ENCODE measurements around the gene TGFB2. TPM values are rescaled to one million over a fixed set of nuclear protein-coding genes. Genes with fewer than 3 reads are reported as not detected.

Gene TGFB2
- polyA plus RNA-seq, 1 donor from 2014 or later: 0.10 TPM

DNA sequence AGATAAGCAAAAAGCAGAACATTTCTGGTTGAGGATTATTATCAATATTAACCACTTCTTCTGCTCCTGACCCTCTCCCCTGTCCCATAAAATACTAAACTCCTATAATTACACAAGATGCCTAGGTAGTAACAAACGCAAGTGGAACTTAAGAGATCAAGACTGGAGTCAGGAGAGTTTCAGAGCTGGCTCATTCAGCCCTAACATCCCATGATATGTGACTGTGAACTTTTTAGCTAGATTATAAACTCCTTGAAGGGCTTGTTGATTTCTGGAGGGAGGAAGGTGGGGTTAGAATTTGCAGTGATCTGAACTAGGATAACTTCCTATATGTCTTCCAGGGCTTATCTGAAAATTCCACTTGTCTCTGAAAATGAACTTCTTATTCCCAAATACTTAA, 130.6 kb downstream of the TGFB2 start:
- no peaks in the 10 kb centered on the region for H3F3A ChIP-seq (ENCODE audit: insufficient read depth, low read length, poor library complexity, severe bottlenecking)
- no peak overlapping the region for H3K4me3 ChIP-seq (ENCODE audit: low read length)
- no peak overlapping the region for H2AFZ ChIP-seq (ENCODE audit: low read depth, low read length)
- no peaks in the 10 kb centered on the region for H3K27me3 ChIP-seq (ENCODE audit: insufficient read depth, low read depth, low read length)
- H3K9me2 ChIP-seq (ENCODE audit: insufficient read depth, low read length): no peaks in the 10 kb centered on the region
- no peak overlapping the region for H3K27ac ChIP-seq (ENCODE audit: low read length)
- no peak overlapping the region for H3K9ac ChIP-seq (ENCODE audit: low read length)
- no peaks in the 10 kb centered on the region for H3K36me3 ChIP-seq (ENCODE audit: insufficient read depth, low read length)
- TF ChIP-seq TAF1 (IDR thresholded peaks at IDR 0.05; ENCODE audit: low read depth): no peak
- no peak for TF ChIP-seq SMC3 (conservative IDR thresholded peaks at IDR 0.05; ENCODE audit: poor library complexity)
- TF ChIP-seq RAD21 (conservative IDR thresholded peaks at IDR 0.05): no peak
- no peak for TF ChIP-seq POLR2AphosphoS5 (IDR thresholded peaks at IDR 0.05)
- TF ChIP-seq, protein P1, sequence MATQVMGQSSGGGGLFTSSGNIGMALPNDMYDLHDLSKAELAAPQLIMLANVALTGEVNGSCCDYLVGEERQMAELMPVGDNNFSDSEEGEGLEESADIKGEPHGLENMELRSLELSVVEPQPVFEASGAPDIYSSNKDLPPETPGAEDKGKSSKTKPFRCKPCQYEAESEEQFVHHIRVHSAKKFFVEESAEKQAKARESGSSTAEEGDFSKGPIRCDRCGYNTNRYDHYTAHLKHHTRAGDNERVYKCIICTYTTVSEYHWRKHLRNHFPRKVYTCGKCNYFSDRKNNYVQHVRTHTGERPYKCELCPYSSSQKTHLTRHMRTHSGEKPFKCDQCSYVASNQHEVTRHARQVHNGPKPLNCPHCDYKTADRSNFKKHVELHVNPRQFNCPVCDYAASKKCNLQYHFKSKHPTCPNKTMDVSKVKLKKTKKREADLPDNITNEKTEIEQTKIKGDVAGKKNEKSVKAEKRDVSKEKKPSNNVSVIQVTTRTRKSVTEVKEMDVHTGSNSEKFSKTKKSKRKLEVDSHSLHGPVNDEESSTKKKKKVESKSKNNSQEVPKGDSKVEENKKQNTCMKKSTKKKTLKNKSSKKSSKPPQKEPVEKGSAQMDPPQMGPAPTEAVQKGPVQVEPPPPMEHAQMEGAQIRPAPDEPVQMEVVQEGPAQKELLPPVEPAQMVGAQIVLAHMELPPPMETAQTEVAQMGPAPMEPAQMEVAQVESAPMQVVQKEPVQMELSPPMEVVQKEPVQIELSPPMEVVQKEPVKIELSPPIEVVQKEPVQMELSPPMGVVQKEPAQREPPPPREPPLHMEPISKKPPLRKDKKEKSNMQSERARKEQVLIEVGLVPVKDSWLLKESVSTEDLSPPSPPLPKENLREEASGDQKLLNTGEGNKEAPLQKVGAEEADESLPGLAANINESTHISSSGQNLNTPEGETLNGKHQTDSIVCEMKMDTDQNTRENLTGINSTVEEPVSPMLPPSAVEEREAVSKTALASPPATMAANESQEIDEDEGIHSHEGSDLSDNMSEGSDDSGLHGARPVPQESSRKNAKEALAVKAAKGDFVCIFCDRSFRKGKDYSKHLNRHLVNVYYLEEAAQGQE (IDR thresholded peaks at IDR 0.05; ENCODE audit: borderline replicate concordance): no peak
- TF ChIP-seq, protein P2, sequence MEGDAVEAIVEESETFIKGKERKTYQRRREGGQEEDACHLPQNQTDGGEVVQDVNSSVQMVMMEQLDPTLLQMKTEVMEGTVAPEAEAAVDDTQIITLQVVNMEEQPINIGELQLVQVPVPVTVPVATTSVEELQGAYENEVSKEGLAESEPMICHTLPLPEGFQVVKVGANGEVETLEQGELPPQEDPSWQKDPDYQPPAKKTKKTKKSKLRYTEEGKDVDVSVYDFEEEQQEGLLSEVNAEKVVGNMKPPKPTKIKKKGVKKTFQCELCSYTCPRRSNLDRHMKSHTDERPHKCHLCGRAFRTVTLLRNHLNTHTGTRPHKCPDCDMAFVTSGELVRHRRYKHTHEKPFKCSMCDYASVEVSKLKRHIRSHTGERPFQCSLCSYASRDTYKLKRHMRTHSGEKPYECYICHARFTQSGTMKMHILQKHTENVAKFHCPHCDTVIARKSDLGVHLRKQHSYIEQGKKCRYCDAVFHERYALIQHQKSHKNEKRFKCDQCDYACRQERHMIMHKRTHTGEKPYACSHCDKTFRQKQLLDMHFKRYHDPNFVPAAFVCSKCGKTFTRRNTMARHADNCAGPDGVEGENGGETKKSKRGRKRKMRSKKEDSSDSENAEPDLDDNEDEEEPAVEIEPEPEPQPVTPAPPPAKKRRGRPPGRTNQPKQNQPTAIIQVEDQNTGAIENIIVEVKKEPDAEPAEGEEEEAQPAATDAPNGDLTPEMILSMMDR (IDR thresholded peaks at IDR 0.05; ENCODE audit: poor library complexity, severe bottlenecking): no peak
- TF ChIP-seq EP300 (conservative IDR thresholded peaks at IDR 0.05; ENCODE audit: poor library complexity, severe bottlenecking): no peak
- no peak for TF ChIP-seq EZH2 (IDR thresholded peaks at IDR 0.05; ENCODE audit: borderline replicate concordance, insufficient read depth, low read length, poor library complexity, severe bottlenecking)
- no peak for TF ChIP-seq MXI1 (conservative IDR thresholded peaks at IDR 0.05; ENCODE audit: poor library complexity, severe bottlenecking)
- H3K9me3 ChIP-seq (ENCODE audit: low read length): no peaks in the 10 kb centered on the region
- no peaks in the 10 kb centered on the region for H3K79me2 ChIP-seq (replicated peaks; ENCODE audit: insufficient read depth, low read length)
- no peak overlapping the region for H3K4me2 ChIP-seq (ENCODE audit: low read length)
- no peaks in the 10 kb centered on the region for H4K20me1 ChIP-seq (ENCODE audit: insufficient read depth)

DNA sequence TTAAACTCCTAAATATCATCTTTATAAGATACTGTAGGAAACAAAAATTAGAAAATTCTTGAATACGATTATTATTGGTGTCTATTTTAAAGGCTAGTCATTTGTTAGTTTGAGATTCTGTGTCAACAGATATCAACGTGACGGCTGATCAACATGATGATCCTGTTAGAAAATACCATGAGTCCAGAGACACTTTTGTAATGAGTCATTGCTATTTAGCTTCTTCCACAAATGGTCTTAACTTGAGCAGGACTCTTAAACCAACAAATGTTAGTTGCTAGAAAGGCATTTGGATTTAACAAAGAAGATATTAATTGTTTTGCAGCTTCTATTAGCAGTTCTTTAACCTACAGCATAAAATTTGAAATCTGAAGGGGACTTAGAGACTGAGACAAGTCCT, 131.2 kb downstream of the TGFB2 start:
- no peaks in the 10 kb centered on the region for H4K20me1 ChIP-seq (ENCODE audit: insufficient read depth)
- no peaks in the 10 kb centered on the region for H3K79me2 ChIP-seq (replicated peaks; ENCODE audit: insufficient read depth, low read length)
- no peak overlapping the region for H2AFZ ChIP-seq (ENCODE audit: low read depth, low read length)
- H3K9me3 ChIP-seq (ENCODE audit: low read length): no peaks in the 10 kb centered on the region
- no peak overlapping the region for H3K9ac ChIP-seq (ENCODE audit: low read length)
- no peaks in the 10 kb centered on the region for H3K9me2 ChIP-seq (ENCODE audit: insufficient read depth, low read length)
- H3K4me2 ChIP-seq (ENCODE audit: low read length): no peak overlapping the region
- TF ChIP-seq RAD21 (conservative IDR thresholded peaks at IDR 0.05): no peak
- no peak for TF ChIP-seq EP300 (conservative IDR thresholded peaks at IDR 0.05; ENCODE audit: poor library complexity, severe bottlenecking)
- TF ChIP-seq POLR2AphosphoS5 (IDR thresholded peaks at IDR 0.05): no peak
- TF ChIP-seq, protein P2 (IDR thresholded peaks at IDR 0.05; ENCODE audit: poor library complexity, severe bottlenecking): no peak
- TF ChIP-seq, protein P1 (IDR thresholded peaks at IDR 0.05; ENCODE audit: borderline replicate concordance): no peak
- TF ChIP-seq SMC3 (conservative IDR thresholded peaks at IDR 0.05; ENCODE audit: poor library complexity): no peak
- TF ChIP-seq EZH2 (IDR thresholded peaks at IDR 0.05; ENCODE audit: borderline replicate concordance, insufficient read depth, low read length, poor library complexity, severe bottlenecking): no peak
- no peak for TF ChIP-seq MXI1 (conservative IDR thresholded peaks at IDR 0.05; ENCODE audit: poor library complexity, severe bottlenecking)
- TF ChIP-seq TAF1 (IDR thresholded peaks at IDR 0.05; ENCODE audit: low read depth): no peak
- no peaks in the 10 kb centered on the region for H3F3A ChIP-seq (ENCODE audit: insufficient read depth, low read length, poor library complexity, severe bottlenecking)
- H3K27me3 ChIP-seq (ENCODE audit: insufficient read depth, low read depth, low read length): no peaks in the 10 kb centered on the region
- no peak overlapping the region for H3K27ac ChIP-seq (ENCODE audit: low read length)
- H3K4me3 ChIP-seq (ENCODE audit: low read length): no peak overlapping the region
- H3K36me3 ChIP-seq (ENCODE audit: insufficient read depth, low read length): no peaks in the 10 kb centered on the region

Measured in neural cell (in vitro differentiated cells).